RWPE2 (cell line): ENCODE data around the gene TEX261.

Experiments used
- ATAC-seq: fragments of 200-7000 bp; cut with Tn5 transposase; 3 replicates; pipeline ENCODE4 v1.9.1; 2021; ENCODE audit warnings: low read depth
- DNase-seq: peaks from one replicate; pipeline ENCODE4 v3.0.0-alpha.2; 2020; ENCODE audit warnings: low spot score
- H3K27ac ChIP-seq: fragments of 450-650 bp; 2 replicates; pipeline ENCODE4 v1.5.1; 2017; ENCODE audit warnings: mild to moderate bottlenecking; ENCODE audit not compliant: poor library complexity, severe bottlenecking
- H3K27me3 ChIP-seq: fragments of 250-450 bp; sonication (Bioruptor Pico); 2 replicates; pipeline ENCODE4 v1.5.1; 2021; ENCODE audit warnings: mild to moderate bottlenecking, moderate library complexity; ENCODE audit not compliant: insufficient read depth, poor library complexity, severe bottlenecking
- H3K36me3 ChIP-seq: fragments of 250-450 bp; sonication (Bioruptor Pico); 2 replicates; pipeline ENCODE4 v1.5.1; 2020; ENCODE audit warnings: low read depth, mild to moderate bottlenecking, moderate library complexity
- H3K4me1 ChIP-seq: fragments of 250-450 bp; sonication (Bioruptor Pico); 2 replicates; pipeline ENCODE4 v1.5.1; 2021; ENCODE audit warnings: mild to moderate bottlenecking, moderate library complexity; ENCODE audit not compliant: insufficient read depth, poor library complexity, severe bottlenecking
- H3K4me3 ChIP-seq: fragments of 250-450 bp; sonication (Bioruptor Pico); 2 replicates; pipeline ENCODE4 v1.5.1; 2021; ENCODE audit warnings: mild to moderate bottlenecking, moderate library complexity; ENCODE audit not compliant: severe bottlenecking
- H3K9me3 ChIP-seq: fragments of 250-450 bp; sonication (Bioruptor Pico); 2 replicates; pipeline ENCODE4 v1.5.1; 2021; ENCODE audit warnings: mild to moderate bottlenecking, moderate library complexity; ENCODE audit not compliant: severe bottlenecking
- TF ChIP-seq, protein P1 (sequence below): fragments of 450-650 bp; IDR thresholded peaks from one replicate; pipeline ENCODE4 v1.5.1; 2017; ENCODE audit warnings: mild to moderate bottlenecking, moderate library complexity; ENCODE audit not compliant: poor library complexity, severe bottlenecking

The TEX261 gene

DNA sequence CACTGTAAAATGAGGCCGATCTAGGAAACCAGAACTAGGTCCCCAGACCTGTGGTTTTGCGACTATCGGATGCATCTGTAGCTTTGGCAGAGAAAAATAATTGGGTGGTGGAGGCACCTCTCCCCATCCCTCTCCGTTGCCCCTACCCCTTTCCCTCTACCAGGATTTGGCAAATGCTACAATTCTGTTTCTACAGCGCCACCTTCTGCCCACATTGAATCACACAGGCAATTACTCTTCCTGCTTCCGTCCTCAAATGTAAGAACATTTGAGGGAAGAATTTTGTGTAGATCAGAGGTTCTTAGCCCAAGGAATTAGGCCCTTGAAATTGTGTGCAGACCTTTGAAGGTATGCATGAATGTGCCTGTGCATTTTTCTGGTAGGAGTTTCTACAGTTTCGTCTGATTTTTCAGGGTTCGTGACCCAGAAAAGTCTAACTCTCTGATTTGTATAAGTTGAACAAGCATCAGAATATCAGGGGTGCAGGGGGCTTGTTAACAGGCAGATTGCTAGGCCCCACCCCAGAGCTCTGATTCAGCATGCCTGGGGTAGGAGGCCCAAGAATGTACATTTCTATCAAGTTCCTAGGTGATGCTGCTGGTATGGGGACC lies 47.7 kb downstream of the TEX261 start:
- no peak for DNase-seq

DNA sequence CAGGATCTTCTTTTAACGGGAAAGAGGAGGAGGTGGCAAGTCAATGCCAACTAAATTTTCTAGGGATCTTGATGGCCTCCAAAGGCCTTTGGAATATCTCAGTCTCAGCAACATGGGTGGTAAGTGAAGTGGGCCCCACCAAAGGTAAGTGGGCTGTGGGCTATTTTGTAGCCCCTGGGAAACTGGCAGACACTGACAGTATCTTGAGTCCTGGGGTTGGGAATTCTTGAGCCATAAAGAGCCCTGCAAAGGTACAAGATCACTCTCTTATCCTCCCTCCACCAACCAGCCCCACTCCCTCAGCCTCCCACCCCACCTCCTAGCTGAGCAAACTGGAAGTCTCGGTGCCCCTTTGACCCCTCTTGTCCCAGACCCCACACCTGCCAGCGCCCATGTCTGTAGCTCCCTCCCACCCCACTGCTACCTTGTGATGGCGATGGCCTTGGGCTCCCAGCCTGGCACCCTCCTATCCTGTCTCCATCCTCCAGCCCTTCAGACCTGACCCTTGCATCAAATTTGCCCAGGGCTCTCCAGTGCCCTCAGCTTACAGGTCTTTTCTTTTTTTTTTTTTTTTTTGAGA lies 50.5 kb downstream of the TEX261 start:
- no peak for DNase-seq
- H3K4me1 ChIP-seq, result no peaks in the 10 kb centered on the region

More for the DNA sequence above, 47.7 kb downstream of the TEX261 start:
- TF ChIP-seq, protein P1, sequence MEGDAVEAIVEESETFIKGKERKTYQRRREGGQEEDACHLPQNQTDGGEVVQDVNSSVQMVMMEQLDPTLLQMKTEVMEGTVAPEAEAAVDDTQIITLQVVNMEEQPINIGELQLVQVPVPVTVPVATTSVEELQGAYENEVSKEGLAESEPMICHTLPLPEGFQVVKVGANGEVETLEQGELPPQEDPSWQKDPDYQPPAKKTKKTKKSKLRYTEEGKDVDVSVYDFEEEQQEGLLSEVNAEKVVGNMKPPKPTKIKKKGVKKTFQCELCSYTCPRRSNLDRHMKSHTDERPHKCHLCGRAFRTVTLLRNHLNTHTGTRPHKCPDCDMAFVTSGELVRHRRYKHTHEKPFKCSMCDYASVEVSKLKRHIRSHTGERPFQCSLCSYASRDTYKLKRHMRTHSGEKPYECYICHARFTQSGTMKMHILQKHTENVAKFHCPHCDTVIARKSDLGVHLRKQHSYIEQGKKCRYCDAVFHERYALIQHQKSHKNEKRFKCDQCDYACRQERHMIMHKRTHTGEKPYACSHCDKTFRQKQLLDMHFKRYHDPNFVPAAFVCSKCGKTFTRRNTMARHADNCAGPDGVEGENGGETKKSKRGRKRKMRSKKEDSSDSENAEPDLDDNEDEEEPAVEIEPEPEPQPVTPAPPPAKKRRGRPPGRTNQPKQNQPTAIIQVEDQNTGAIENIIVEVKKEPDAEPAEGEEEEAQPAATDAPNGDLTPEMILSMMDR, result peak; percentile 69
- ATAC-seq, result no peak
- Histone ChIP-seq H3K27me3 (no peaks in the 10 kb centered on the region), H3K9me3 (no peaks in the 10 kb centered on the region), H3K4me3 (no peak overlapping the region), H3K27ac (no peak overlapping the region), H3K4me1 (no peaks in the 10 kb centered on the region), H3K36me3 (no peaks in the 10 kb centered on the region)

DNA sequence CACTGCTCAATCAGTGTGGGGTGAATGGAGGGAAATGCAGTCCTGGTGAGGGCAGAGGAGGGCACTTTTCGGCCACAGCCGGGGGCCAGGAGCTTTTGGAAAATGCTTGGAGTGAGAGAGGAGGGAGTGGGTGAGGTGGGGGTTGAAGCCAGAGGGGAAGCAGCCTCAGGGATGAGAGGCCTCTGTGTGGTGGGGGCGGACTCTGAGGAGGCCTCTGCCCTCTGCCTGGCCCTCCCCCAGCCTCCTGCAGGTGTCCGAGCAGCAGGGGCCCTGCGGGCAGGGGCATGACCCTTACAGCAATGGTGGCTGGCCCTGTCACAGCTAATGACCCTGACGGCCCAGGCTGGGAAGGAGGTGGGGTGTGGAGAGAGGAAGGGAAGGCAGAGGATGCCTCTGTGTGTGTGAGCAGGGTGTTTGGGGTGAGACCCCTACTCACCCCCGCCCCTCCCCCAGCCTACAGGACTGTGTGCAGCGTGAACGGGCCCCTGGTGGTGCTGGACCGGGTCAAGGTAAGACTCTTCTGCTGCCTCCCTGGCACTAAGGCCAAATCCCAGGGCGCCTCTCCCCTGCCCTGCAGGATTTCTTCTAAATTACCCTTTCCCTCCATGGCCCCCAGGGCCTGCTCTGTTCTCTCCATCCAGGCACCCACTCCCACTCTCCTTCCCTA lies 51.3 kb downstream of the TEX261 start:
- Histone ChIP-seq H3K27me3 (no peaks in the 10 kb centered on the region), H3K4me1 (no peaks in the 10 kb centered on the region), H3K36me3 (no peaks in the 10 kb centered on the region), H3K27ac (no peak overlapping the region), H3K9me3 (no peaks in the 10 kb centered on the region), H3K4me3 (no peak overlapping the region)
- no peak for ATAC-seq
- TF ChIP-seq, protein P1, result no peak
- DNase-seq, result no peak

More for the DNA sequence above, 50.5 kb downstream of the TEX261 start:
- ATAC-seq, result no peak
- TF ChIP-seq, protein P1, result no peak
- Histone ChIP-seq H3K36me3 (no peaks in the 10 kb centered on the region), H3K27ac (no peak overlapping the region), H3K9me3 (no peaks in the 10 kb centered on the region), H3K27me3 (no peaks in the 10 kb centered on the region), H3K4me3 (no peak overlapping the region)

DNA sequence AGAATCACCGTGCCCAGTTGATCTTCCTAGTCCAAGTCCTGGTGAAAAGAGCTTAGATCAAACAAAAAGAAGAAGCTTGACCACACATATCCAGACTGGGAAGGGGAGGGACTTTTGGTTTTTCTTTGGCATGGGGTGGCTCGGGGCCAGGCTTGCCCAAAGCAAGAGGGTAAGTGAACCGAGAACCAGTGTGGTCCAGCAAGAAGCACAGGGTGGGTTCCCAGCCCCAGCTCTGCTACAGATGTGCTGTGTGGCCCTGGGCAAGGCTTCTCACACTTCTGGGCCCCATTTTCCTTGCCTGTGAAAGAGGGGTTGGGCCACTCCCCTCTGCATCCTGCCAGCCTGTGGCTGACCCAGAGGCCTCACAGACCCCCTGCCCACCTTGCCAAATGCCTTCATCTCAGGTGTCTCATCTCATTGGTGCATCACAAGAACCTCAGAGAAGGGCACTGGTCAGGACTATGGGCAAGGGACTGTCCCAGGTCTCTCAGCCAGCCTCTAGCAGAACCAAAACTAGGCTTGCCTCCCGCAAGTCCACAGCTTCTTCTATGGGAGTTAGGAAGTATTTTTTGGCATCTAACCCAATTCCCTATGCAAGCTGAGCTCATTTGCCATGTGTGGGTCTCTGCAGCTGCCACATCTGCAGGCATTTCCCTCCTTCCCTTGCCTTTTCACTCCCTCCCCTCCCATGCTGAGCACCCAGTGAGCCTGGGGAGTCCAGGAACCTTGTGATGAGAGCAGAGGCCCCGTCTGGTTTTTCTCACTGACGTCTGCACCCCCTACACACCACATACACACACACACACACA lies 52.1 kb downstream of the TEX261 start:
- Histone ChIP-seq H3K4me1 (no peaks in the 10 kb centered on the region), H3K9me3 (no peaks in the 10 kb centered on the region), H3K4me3 (no peak overlapping the region), H3K27me3 (no peaks in the 10 kb centered on the region), H3K36me3 (no peaks in the 10 kb centered on the region), H3K27ac (no peak overlapping the region)
- DNase-seq (no peak), ATAC-seq (no peak)
- TF ChIP-seq, protein P1, result no peak
